Stimulated activated naive CD4-positive, alpha-beta T cell (primary cell): ENCODE data around the gene RAB8A.

ENCODE experiments used
- DNase-seq, 6 experiments: peaks; one replicate each; lab custom pipeline; 2025; lab: John Stamatoyannopoulos, UW

Gene RAB8A

GRCh38 chr19:16180611-16181010, 68.9 kb downstream of the RAB8A start:
- no peak for DNase-seq
